HEK293 (cell line): ENCODE data around the gene CDC40.

Experiments used
- CTCF ChIA-PET: fragments of 350-600 bp; formaldehyde crosslinking; extraction: SDS; loops from one replicate; lab custom pipeline; 2021; ENCODE audit warnings: antibody characterized with exemption; lab: Yijun Ruan, JAX
- POLR2A ChIA-PET: fragments of 300-600 bp; formaldehyde crosslinking; extraction: SDS; loops from one replicate; lab custom pipeline; 2020; ENCODE audit warnings: antibody characterized with exemption, inconsistent platforms; lab: Yijun Ruan, JAX
- H3K27ac ChIP-seq: fragments of 200-500 bp; sonication (Bioruptor generic); 2 replicates; pipeline ENCODE4 v1.5.1; 2014; ENCODE audit warnings: low read depth, low read length, control low read depth, inconsistent platforms; ENCODE audit errors: extremely low read depth
- H3K36me3 ChIP-seq, 2 experiments: fragments of 200-500 bp in 1 of 2; sonication (Bioruptor generic) in 1 of 2; 1 replicate in 1 of 2; 2 replicates in 1 of 2; pipeline ENCODE4 v1.5.1; 2014 to 2017; ENCODE audit warnings: inconsistent platforms in 2 of 2, low read length in 2 of 2; ENCODE audit not compliant: control insufficient read depth in 2 of 2, insufficient read depth in 1 of 2
- H3K4me1 ChIP-seq: fragments of 200-500 bp; sonication (Bioruptor generic); 2 replicates; pipeline ENCODE4 v1.5.1; 2014; ENCODE audit warnings: mild to moderate bottlenecking, low read length, inconsistent platforms; ENCODE audit not compliant: control insufficient read depth, insufficient read depth
- H3K4me3 ChIP-seq: 2 replicates; pipeline ENCODE4 v1.5.1; 2011; ENCODE audit warnings: low read depth, mild to moderate bottlenecking, control low read depth, low read length, moderate library complexity
- H3K9me3 ChIP-seq: fragments of 200-500 bp; sonication (Bioruptor generic); 2 replicates; pipeline ENCODE4 v1.5.1; 2014; ENCODE audit warnings: low read depth, low read length, inconsistent platforms; ENCODE audit not compliant: control insufficient read depth, insufficient read depth
- TRIM28 ChIP-seq: IDR thresholded peaks from 2 replicates; pipeline ENCODE4 v1.6.1; 2011; ENCODE audit warnings: low read length, control low read depth, borderline replicate concordance
- ZBTB21 ChIP-seq: fragments of 450-650 bp; formaldehyde crosslinking; IDR thresholded peaks from 2 replicates; pipeline ENCODE4 v1.5.1; 2017; ENCODE audit warnings: missing biosample characterization, missing genetic modification characterization
- ZNF132 ChIP-seq: fragments of 450-650 bp; formaldehyde crosslinking; IDR thresholded peaks from 2 replicates; pipeline ENCODE4 v1.5.1; 2017; ENCODE audit warnings: missing biosample characterization, missing genetic modification characterization, borderline replicate concordance
- ZNF140 ChIP-seq: fragments of 450-650 bp; formaldehyde crosslinking; IDR thresholded peaks from 2 replicates; pipeline ENCODE4 v1.5.1; 2016; ENCODE audit warnings: missing biosample characterization, missing genetic modification characterization
- ZNF184 ChIP-seq: fragments of 450-650 bp; IDR thresholded peaks from 2 replicates; pipeline ENCODE4 v1.5.1; 2018; ENCODE audit warnings: missing biosample characterization, mild to moderate bottlenecking, missing genetic modification characterization
- ZNF623 ChIP-seq: fragments of 450-650 bp; formaldehyde crosslinking; IDR thresholded peaks from 2 replicates; pipeline ENCODE4 v1.5.1; 2016; ENCODE audit warnings: missing biosample characterization, missing genetic modification characterization
- ZNF654 ChIP-seq: fragments of 450-650 bp; formaldehyde crosslinking; IDR thresholded peaks from 2 replicates; pipeline ENCODE4 v1.5.1; 2016; ENCODE audit warnings: low read depth, missing biosample characterization, missing genetic modification characterization
- ZNF747 ChIP-seq: fragments of 450-650 bp; formaldehyde crosslinking; IDR thresholded peaks from 2 replicates; pipeline ENCODE4 v1.5.1; 2016; ENCODE audit warnings: missing biosample characterization, missing genetic modification characterization
- ZNF843 ChIP-seq: fragments of 450-650 bp; formaldehyde crosslinking; IDR thresholded peaks from 2 replicates; pipeline ENCODE4 v1.5.1; 2016; ENCODE audit warnings: missing biosample characterization, missing genetic modification characterization
- TF ChIP-seq, protein P1 (sequence below): fragments of 450-650 bp; formaldehyde crosslinking; IDR thresholded peaks from 2 replicates; pipeline ENCODE4 v1.5.1; 2016; ENCODE audit warnings: missing biosample characterization, missing genetic modification characterization
- TF ChIP-seq, protein P2 (sequence below): IDR thresholded peaks from 2 replicates; pipeline ENCODE4 v1.6.1; 2011; ENCODE audit warnings: mild to moderate bottlenecking, low read depth, low read length, borderline replicate concordance
- TF ChIP-seq, protein P3 (sequence below): fragments of 450-650 bp; formaldehyde crosslinking; IDR thresholded peaks from 2 replicates; pipeline ENCODE4 v1.5.1; 2016; ENCODE audit warnings: missing biosample characterization, missing genetic modification characterization
- TF ChIP-seq, protein P4 (sequence below): fragments of 450-650 bp; formaldehyde crosslinking; IDR thresholded peaks from 2 replicates; pipeline ENCODE4 v1.5.1; 2016; ENCODE audit warnings: missing biosample characterization, missing genetic modification characterization
- TF ChIP-seq, protein P5 (sequence below): fragments of 450-650 bp; formaldehyde crosslinking; IDR thresholded peaks from 2 replicates; pipeline ENCODE4 v1.5.1; 2016; ENCODE audit warnings: missing biosample characterization, missing genetic modification characterization

Gene CDC40

DNA sequence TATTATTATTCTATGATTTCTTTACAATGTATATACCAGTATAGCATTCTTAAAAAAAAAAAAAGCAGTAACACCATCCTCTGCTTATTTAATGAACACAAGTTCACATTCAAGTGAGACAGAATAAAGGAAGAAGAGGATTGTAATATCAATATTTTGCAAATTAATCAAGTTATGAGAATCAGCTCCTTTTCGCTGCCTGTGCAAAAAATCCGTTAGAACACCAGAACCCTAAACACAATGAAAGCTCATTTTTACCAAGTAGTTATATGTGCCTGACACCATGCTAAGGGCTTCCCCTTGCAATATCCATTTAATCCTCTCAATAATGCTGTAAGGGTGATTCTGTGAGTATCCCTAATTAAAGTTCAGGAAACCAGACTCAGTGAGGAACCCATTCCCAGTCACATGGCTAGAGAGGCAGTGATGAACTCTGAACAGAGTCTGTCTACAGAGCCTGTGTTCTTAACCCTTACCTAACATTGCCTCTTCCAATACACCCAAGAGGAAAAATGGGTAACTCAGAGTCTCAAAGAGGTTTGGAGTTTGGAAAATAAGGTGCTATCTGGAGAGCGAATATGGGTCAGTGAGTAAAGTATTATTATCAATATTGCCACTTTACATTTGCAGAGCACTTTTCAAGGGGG, 66.8 kb downstream of the CDC40 start:
- H3K9me3 ChIP-seq: no peaks in the 10 kb centered on the region
- no peaks in the 10 kb centered on the region for H3K4me1 ChIP-seq
- CTCF ChIA-PET: interaction anchor here (1.1 kb wide), 1 partner anchor 144 kb away, joined by 3 read pairs; no protein-coding TSS in a partner anchor
- H3K4me3 ChIP-seq: no peak overlapping the region
- H3K36me3 ChIP-seq: no peaks in the 10 kb centered on the region
- H3K27ac ChIP-seq: no peak overlapping the region
- TF ChIP-seq, protein P1, sequence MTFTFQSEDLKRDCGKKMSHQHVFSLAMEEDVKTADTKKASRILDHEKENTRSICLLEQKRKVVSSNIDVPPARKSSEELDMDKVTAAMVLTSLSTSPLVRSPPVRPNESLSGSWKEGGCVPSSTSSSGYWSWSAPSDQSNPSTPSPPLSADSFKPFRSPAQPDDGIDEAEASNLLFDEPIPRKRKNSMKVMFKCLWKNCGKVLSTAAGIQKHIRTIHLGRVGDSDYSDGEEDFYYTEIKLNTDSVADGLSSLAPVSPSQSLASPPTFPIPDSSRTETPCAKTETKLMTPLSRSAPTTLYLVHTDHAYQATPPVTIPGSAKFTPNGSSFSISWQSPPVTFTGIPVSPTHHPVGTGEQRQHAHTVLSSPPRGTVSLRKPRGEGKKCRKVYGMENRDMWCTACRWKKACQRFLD: no peak
- no peak for TF ChIP-seq ZBTB21 (tag by site-specific recombination)
- POLR2A ChIA-PET: interaction anchor here (0.8 kb wide), 1 partner anchor 40 kb away, joined by 3 read pairs; no protein-coding TSS in a partner anchor

DNA sequence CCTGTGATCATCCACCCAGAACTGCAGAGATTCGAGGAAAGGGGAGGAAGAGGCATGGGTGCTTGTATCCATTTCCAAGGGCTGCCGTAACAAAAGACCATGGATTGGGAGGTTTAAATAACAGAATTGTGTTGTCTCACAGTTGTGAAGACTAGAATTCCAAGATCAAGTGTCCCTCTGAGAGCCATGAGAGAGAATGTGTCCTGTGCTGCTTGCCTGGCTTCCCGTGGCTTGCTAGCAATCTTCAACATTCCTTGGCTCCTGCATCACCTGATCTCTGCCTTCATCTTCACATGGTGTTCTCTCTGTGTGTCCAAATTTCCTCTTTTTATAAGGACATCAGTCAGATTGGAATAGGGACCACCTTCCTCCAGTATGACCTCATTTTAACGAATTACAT, 69.8 kb downstream of the CDC40 start:
- POLR2A ChIA-PET: no interaction called here
- no peaks in the 10 kb centered on the region for H3K9me3 ChIP-seq
- TF ChIP-seq ZNF140 (tag by site-specific recombination) (no peak), ZNF623 (no peak), ZNF843 (tag by site-specific recombination) (no peak), ZNF184 (tag by site-specific recombination) (no peak), ZNF654 (tag by site-specific recombination) (no peak), ZNF132 (tag by site-specific recombination) (no peak), TRIM28 (no peak), ZNF747 (no peak)
- TF ChIP-seq, protein P2, sequence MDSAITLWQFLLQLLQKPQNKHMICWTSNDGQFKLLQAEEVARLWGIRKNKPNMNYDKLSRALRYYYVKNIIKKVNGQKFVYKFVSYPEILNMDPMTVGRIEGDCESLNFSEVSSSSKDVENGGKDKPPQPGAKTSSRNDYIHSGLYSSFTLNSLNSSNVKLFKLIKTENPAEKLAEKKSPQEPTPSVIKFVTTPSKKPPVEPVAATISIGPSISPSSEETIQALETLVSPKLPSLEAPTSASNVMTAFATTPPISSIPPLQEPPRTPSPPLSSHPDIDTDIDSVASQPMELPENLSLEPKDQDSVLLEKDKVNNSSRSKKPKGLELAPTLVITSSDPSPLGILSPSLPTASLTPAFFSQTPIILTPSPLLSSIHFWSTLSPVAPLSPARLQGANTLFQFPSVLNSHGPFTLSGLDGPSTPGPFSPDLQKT: no peak
- TF ChIP-seq, protein P3, sequence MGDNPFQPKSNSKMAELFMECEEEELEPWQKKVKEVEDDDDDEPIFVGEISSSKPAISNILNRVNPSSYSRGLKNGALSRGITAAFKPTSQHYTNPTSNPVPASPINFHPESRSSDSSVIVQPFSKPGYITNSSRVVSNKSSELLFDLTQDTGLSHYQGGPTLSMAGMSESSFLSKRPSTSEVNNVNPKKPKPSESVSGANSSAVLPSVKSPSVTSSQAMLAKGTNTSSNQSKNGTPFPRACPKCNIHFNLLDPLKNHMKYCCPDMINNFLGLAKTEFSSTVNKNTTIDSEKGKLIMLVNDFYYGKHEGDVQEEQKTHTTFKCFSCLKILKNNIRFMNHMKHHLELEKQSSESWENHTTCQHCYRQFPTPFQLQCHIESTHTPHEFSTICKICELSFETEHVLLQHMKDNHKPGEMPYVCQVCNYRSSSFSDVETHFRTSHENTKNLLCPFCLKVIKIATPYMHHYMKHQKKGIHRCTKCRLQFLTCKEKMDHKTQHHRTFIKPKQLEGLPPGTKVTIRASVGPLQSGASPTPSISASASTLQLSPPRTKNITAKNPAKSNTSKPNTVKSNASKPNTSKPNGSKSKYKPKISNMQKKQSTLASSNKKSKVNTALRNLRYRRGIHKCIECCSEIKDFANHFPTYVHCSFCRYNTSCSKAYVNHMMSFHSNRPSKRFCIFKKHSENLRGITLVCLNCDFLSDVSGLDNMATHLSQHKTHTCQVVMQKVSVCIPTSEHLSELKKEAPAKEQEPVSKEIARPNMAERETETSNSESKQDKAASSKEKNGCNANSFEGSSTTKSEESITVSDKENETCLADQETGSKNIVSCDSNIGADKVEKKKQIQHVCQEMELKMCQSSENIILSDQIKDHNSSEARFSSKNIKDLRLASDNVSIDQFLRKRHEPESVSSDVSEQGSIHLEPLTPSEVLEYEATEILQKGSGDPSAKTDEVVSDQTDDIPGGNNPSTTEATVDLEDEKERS (tag by site-specific recombination): no peak
- TF ChIP-seq, protein P4, sequence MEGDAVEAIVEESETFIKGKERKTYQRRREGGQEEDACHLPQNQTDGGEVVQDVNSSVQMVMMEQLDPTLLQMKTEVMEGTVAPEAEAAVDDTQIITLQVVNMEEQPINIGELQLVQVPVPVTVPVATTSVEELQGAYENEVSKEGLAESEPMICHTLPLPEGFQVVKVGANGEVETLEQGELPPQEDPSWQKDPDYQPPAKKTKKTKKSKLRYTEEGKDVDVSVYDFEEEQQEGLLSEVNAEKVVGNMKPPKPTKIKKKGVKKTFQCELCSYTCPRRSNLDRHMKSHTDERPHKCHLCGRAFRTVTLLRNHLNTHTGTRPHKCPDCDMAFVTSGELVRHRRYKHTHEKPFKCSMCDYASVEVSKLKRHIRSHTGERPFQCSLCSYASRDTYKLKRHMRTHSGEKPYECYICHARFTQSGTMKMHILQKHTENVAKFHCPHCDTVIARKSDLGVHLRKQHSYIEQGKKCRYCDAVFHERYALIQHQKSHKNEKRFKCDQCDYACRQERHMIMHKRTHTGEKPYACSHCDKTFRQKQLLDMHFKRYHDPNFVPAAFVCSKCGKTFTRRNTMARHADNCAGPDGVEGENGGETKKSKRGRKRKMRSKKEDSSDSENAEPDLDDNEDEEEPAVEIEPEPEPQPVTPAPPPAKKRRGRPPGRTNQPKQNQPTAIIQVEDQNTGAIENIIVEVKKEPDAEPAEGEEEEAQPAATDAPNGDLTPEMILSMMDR (tag by site-specific recombination): no peak
- TF ChIP-seq, protein P5, sequence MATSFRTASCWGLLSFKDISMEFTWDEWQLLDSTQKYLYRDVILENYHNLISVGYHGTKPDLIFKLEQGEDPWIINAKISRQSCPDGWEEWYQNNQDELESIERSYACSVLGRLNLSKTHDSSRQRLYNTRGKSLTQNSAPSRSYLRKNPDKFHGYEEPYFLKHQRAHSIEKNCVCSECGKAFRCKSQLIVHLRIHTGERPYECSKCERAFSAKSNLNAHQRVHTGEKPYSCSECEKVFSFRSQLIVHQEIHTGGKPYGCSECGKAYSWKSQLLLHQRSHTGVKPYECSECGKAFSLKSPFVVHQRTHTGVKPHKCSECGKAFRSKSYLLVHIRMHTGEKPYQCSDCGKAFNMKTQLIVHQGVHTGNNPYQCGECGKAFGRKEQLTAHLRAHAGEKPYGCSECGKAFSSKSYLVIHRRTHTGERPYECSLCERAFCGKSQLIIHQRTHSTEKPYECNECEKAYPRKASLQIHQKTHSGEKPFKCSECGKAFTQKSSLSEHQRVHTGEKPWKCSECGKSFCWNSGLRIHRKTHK: no peak
- TF ChIP-seq, all 188 proteins: peak for 0
- Histone ChIP-seq H3K4me1 (no peaks in the 10 kb centered on the region), H3K36me3 (no peaks in the 10 kb centered on the region), H3K4me3 (no peak overlapping the region), H3K27ac (no peak overlapping the region)
- CTCF ChIA-PET: no interaction called here
